HG02763 (cell line): ENCODE results near the gene EIF3L.

Experiments
- ATAC-seq: cut with Tn5 transposase; IDR thresholded peaks from one replicate; pipeline ENCODE4 v1.9.1; 2021; ENCODE audit warnings: mild to moderate bottlenecking, moderate library complexity; ENCODE audit not compliant: unreplicated experiment

Gene EIF3L

GRCh38 chr22:37925767-37926166 is 76.5 kb downstream of the EIF3L start:
- no peak for ATAC-seq

GRCh38 chr22:37926358-37926757 is 77.1 kb downstream of the EIF3L start:
- ATAC-seq, result no peak

- ATAC-seq, result no peak
Observed at GRCh38 chr22:37926771-37927636, 77.8 kb downstream of the EIF3L start.

- no peak for ATAC-seq
Observed at GRCh38 chr22:37927637-37927936, 78.4 kb downstream of the EIF3L start.

GRCh38 chr22:37929390-37929789 is 80.2 kb downstream of the EIF3L start:
- ATAC-seq, result no peak

- no peak for ATAC-seq
Observed at GRCh38 chr22:37930270-37930951, 81.2 kb downstream of the EIF3L start.

GRCh38 chr22:37930952-37931440 is 81.8 kb downstream of the EIF3L start:
- no peak for ATAC-seq

GRCh38 chr22:37931893-37932389 is 82.7 kb downstream of the EIF3L start:
- ATAC-seq, result no peak

- ATAC-seq, result no peak
Observed at GRCh38 chr22:37932401-37932800, 83.2 kb downstream of the EIF3L start.

GRCh38 chr22:37932821-37933578 is 83.8 kb downstream of the EIF3L start:
- no peak for ATAC-seq

- peak; percentile 80 for ATAC-seq
Observed at GRCh38 chr22:37933711-37934376, 84.6 kb downstream of the EIF3L start.
